Measurements from ENCODE around the gene SMARCAL1. TPM values are rescaled to one million over a fixed set of nuclear protein-coding genes. Genes with fewer than 3 reads are reported as not detected.

The SMARCAL1 gene
- total RNA-seq, 1 donor from 2014 or later: 35.2 TPM

- DNase-seq (ENCODE audit: low read depth) (peak; percentile 37), FAIRE-seq (no peak)
- H3K9me3 ChIP-seq (ENCODE audit: insufficient read depth, low read depth, low read length): no peaks in the 10 kb centered on the region
- Mint-ChIP-seq H3K4me1 (ENCODE audit: low read depth, unreplicated experiment) (peaks cover 21% of the 10 kb centered on the region), H3K4me3 (ENCODE audit: unreplicated experiment) (no peak overlapping the region), H3K9me3 (ENCODE audit: unreplicated experiment) (no peaks in the 10 kb centered on the region), H3K36me3 (ENCODE audit: low read depth, unreplicated experiment) (peaks cover 20% of the 10 kb centered on the region), H3K27ac (ENCODE audit: unreplicated experiment) (peak overlapping the region; percentile 71), H3K27me3 (ENCODE audit: low read depth, unreplicated experiment) (no peaks in the 10 kb centered on the region)
- H3K4me3 ChIP-seq (ENCODE audit: insufficient read depth, low read depth, low read length): no peak overlapping the region
- H3K79me2 ChIP-seq (ENCODE audit: insufficient read depth, low read length): no peaks in the 10 kb centered on the region
- H3K27ac ChIP-seq (ENCODE audit: low read depth, low read length): peak overlapping the region; percentile 9
- no peaks in the 10 kb centered on the region for H3K27me3 ChIP-seq (ENCODE audit: insufficient read depth, low read length)
- peak overlapping the region; percentile 8 for H3K9ac ChIP-seq (ENCODE audit: low read length)
- H2AFZ ChIP-seq (ENCODE audit: low read depth, low read length): no peak overlapping the region
- peaks cover 16% of the 10 kb centered on the region for H3K4me1 ChIP-seq (ENCODE audit: insufficient read depth, low read length)
- H3K36me3 ChIP-seq (ENCODE audit: insufficient read depth, low read length): peaks cover 5% of the 10 kb centered on the region
- H4K20me1 ChIP-seq (ENCODE audit: insufficient read depth, low read length): no peaks in the 10 kb centered on the region
- TF ChIP-seq, protein P1, sequence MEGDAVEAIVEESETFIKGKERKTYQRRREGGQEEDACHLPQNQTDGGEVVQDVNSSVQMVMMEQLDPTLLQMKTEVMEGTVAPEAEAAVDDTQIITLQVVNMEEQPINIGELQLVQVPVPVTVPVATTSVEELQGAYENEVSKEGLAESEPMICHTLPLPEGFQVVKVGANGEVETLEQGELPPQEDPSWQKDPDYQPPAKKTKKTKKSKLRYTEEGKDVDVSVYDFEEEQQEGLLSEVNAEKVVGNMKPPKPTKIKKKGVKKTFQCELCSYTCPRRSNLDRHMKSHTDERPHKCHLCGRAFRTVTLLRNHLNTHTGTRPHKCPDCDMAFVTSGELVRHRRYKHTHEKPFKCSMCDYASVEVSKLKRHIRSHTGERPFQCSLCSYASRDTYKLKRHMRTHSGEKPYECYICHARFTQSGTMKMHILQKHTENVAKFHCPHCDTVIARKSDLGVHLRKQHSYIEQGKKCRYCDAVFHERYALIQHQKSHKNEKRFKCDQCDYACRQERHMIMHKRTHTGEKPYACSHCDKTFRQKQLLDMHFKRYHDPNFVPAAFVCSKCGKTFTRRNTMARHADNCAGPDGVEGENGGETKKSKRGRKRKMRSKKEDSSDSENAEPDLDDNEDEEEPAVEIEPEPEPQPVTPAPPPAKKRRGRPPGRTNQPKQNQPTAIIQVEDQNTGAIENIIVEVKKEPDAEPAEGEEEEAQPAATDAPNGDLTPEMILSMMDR (IDR thresholded peaks at IDR 0.05; ENCODE audit: insufficient read depth, low read depth, low read length): no peak
- TF ChIP-seq EZH2 (IDR thresholded peaks at IDR 0.05; ENCODE audit: insufficient read depth, low read length): no peak
- peak overlapping the region; percentile 47 for H3K4me2 ChIP-seq (ENCODE audit: low read length)
These were observed 65.2 kb downstream of the SMARCAL1 start for GRCh38 chr2:216477283-216478035.

GRCh38 chr2:216478151-216478550 lies 65.9 kb downstream of the SMARCAL1 start:
- Mint-ChIP-seq H3K4me1 (ENCODE audit: low read depth, unreplicated experiment) (peaks cover 21% of the 10 kb centered on the region), H3K27me3 (ENCODE audit: low read depth, unreplicated experiment) (no peaks in the 10 kb centered on the region), H3K4me3 (ENCODE audit: unreplicated experiment) (no peak overlapping the region), H3K36me3 (ENCODE audit: low read depth, unreplicated experiment) (peaks cover 20% of the 10 kb centered on the region), H3K9me3 (ENCODE audit: unreplicated experiment) (no peaks in the 10 kb centered on the region), H3K27ac (ENCODE audit: unreplicated experiment) (peak overlapping the region; percentile 77)
- H3K36me3 ChIP-seq (ENCODE audit: insufficient read depth, low read length): peaks cover 11% of the 10 kb centered on the region
- H3K4me3 ChIP-seq (ENCODE audit: insufficient read depth, low read depth, low read length): no peak overlapping the region
- H2AFZ ChIP-seq (ENCODE audit: low read depth, low read length): peak overlapping the region; percentile 8
- no peaks in the 10 kb centered on the region for H3K27me3 ChIP-seq (ENCODE audit: insufficient read depth, low read length)
- DNase-seq (ENCODE audit: low read depth) (peak; percentile 92), FAIRE-seq (peak; percentile 74)
- TF ChIP-seq, protein P1 (IDR thresholded peaks at IDR 0.05; ENCODE audit: insufficient read depth, low read depth, low read length): no peak
- TF ChIP-seq EZH2 (IDR thresholded peaks at IDR 0.05; ENCODE audit: insufficient read depth, low read length): no peak
- peaks cover 16% of the 10 kb centered on the region for H3K4me1 ChIP-seq (ENCODE audit: insufficient read depth, low read length)
- H3K9me3 ChIP-seq (ENCODE audit: insufficient read depth, low read depth, low read length): no peaks in the 10 kb centered on the region
- peak overlapping the region; percentile 54 for H3K27ac ChIP-seq (ENCODE audit: low read depth, low read length)
- H3K4me2 ChIP-seq (ENCODE audit: low read length): peak overlapping the region; percentile 47
- no peaks in the 10 kb centered on the region for H4K20me1 ChIP-seq (ENCODE audit: insufficient read depth, low read length)
- no peaks in the 10 kb centered on the region for H3K79me2 ChIP-seq (ENCODE audit: insufficient read depth, low read length)
- H3K9ac ChIP-seq (ENCODE audit: low read length): peak overlapping the region; percentile 8

DNA sequence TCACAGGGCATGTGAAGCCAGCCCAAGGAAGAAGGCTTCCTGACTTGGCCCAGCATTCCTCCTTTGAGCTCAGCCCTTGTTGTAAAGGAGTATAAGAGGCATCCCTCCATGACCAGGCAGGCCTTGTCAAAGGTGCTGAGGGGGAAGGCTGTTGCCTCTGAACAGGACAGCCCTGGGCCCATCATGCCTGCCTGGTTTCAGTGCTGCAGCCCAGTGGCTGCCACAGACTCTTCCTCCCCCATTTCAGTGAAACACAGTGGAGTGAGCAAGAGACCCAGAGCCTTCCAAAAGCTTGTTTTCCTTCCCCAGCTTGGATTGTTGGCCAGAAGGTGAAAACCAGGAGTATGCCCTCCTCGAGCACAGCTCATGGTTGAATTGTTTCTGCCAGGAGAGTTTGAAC lies 66.5 kb downstream of the SMARCAL1 start:
- peak overlapping the region; percentile 8 for H2AFZ ChIP-seq (ENCODE audit: low read depth, low read length)
- FAIRE-seq: no peak
- peak overlapping the region; percentile 54 for H3K27ac ChIP-seq (ENCODE audit: low read depth, low read length)
- Mint-ChIP-seq H3K4me1 (ENCODE audit: low read depth, unreplicated experiment) (peaks cover 21% of the 10 kb centered on the region), H3K36me3 (ENCODE audit: low read depth, unreplicated experiment) (peaks cover 20% of the 10 kb centered on the region), H3K4me3 (ENCODE audit: unreplicated experiment) (no peak overlapping the region), H3K27ac (ENCODE audit: unreplicated experiment) (peak overlapping the region; percentile 77), H3K9me3 (ENCODE audit: unreplicated experiment) (no peaks in the 10 kb centered on the region), H3K27me3 (ENCODE audit: low read depth, unreplicated experiment) (no peaks in the 10 kb centered on the region)
- no peaks in the 10 kb centered on the region for H3K27me3 ChIP-seq (ENCODE audit: insufficient read depth, low read length)
- no peaks in the 10 kb centered on the region for H3K9me3 ChIP-seq (ENCODE audit: insufficient read depth, low read depth, low read length)
- H3K4me3 ChIP-seq (ENCODE audit: insufficient read depth, low read depth, low read length): no peak overlapping the region
- H3K79me2 ChIP-seq (ENCODE audit: insufficient read depth, low read length): no peaks in the 10 kb centered on the region
- peak overlapping the region; percentile 47 for H3K4me2 ChIP-seq (ENCODE audit: low read length)
- no peak for DNase-seq (ENCODE audit: low read depth)
- peaks cover 15% of the 10 kb centered on the region for H3K36me3 ChIP-seq (ENCODE audit: insufficient read depth, low read length)
- H3K4me1 ChIP-seq (ENCODE audit: insufficient read depth, low read length): peaks cover 16% of the 10 kb centered on the region
- H3K9ac ChIP-seq (ENCODE audit: low read length): peak overlapping the region; percentile 2
- no peaks in the 10 kb centered on the region for H4K20me1 ChIP-seq (ENCODE audit: insufficient read depth, low read length)
- TF ChIP-seq, protein P1 (IDR thresholded peaks at IDR 0.05; ENCODE audit: insufficient read depth, low read depth, low read length): no peak
- TF ChIP-seq EZH2 (IDR thresholded peaks at IDR 0.05; ENCODE audit: insufficient read depth, low read length): no peak

Measured in astrocyte (in vitro differentiated cells and primary cell).